ENCODE measurements around the gene SHC1.

GRCh38 chr1:155000726-155001424 is 30.3 kb upstream of the SHC1 start:
- TF ChIP-seq CTCF (IDR thresholded peaks at IDR 0.05) (peak in 3 of 4 experiments; percentile 15 to 30 (median 28)), EP300 (IDR thresholded peaks at IDR 0.05) (no peak), POLR2AphosphoS5 (IDR thresholded peaks at IDR 0.05) (peak; percentile 63), POLR2A (IDR thresholded peaks at IDR 0.05) (peak; percentile 57 to 60)

All from gastroesophageal sphincter (tissue), 3 donors.